ENCODE results near the gene RPTN.

DNA sequence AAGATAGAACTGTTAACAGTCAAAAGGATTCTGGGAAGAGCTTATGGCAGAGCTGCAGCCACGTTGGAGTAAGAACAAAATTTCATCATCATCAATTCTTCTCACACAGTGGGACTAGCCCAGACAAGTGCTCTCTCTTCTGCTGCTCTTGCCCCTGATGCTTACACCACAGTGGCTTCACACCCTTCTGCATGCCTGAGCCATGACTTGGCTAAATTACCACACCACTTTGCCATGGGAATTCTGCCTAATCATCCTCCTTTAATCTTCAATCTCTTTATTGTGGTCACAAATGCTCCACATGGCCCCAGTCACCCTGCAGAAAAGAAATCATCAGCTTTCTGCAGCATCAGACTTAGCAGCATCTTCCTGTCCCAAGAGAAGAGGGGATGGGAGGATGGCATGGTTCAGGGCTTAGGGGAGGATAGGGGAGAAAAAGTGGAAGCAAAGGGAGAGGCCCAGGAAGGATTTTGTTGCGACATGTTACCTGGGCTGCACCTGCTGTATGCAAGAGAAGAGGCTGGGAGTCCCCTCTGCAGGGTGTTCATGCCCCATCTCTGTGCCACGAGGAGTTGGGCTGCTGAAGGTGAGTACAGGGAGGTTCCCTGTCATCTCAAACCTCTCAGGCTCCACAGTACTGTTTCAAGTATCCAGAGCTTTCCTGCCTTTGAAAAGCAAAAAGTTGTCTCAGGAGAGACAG is 9.0 kb upstream of the RPTN start:
- TF ChIP-seq SUZ12 (IDR thresholded peaks at IDR 0.05; ENCODE audit: extremely low read depth, insufficient read depth, insufficient read length) (no peak), YY1 (IDR thresholded peaks at IDR 0.05; ENCODE audit: insufficient read depth, insufficient read length) (no peak)

Measured in NT2/D1 (cell line).